HG03457 (cell line): ENCODE results near the gene PMAIP1.
A peak's percentile ranks its signal among the peaks of the same experiment; 100 is the strongest.
"Not testable (repeated sequence)": the region's sequence is repeated elsewhere in the genome, so short reads cannot be mapped to it uniquely, and the experiment has no call there.

ENCODE experiments used
- ATAC-seq: cut with Tn5 transposase; IDR thresholded peaks from one replicate; pipeline ENCODE4 v1.9.1; 2021; ENCODE audit warnings: moderate number of reproducible peaks; ENCODE audit not compliant: unreplicated experiment

Gene PMAIP1

DNA sequence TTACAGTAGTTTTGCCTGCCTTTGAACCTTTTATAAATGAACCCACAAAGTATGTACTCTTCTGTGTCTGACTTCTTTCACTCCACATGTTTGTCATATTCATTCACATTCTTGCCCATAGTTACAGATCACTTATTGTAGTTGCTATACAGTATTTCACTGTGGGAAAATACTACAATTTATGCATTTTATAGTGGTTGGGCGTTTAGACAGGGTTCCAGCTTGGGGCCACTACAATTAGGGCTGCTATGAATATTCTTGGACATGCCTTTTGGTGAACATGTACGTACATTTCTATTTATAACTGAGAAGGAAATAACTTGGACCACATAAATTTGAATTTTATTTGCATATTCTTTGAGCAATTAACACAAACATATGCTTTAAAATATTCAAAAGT lies 15.4 kb upstream of the PMAIP1 start:
- ATAC-seq = no peak

DNA sequence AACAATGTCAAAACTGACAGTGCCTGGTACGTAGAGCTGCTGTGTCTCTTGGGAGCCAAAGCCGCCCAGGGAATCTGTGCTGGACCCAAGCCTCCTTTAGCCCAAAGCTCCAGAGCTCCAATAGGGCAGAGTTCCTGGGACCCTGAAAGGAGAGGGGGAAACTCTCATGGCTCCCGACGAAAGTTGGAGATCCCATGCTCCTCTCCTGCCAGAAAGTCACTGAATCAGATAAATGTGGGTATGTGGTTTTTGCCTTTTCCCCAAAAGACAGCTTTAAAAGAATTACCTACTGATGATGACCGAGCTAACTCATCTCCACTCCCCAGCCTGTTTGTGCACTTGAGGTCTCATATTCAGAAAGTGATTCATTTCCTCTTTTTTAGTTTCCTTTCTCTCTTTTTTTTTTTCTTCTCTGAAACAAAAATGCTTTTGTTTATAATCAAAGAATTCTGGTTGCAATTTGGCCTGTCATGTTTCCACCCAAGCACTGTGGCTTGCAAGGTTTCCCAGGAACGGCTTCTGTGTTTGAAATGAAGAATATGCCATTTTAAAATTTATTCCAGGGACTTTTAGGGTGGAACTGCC lies 14.1 kb upstream of the PMAIP1 start:
- peak; percentile 70 for ATAC-seq

DNA sequence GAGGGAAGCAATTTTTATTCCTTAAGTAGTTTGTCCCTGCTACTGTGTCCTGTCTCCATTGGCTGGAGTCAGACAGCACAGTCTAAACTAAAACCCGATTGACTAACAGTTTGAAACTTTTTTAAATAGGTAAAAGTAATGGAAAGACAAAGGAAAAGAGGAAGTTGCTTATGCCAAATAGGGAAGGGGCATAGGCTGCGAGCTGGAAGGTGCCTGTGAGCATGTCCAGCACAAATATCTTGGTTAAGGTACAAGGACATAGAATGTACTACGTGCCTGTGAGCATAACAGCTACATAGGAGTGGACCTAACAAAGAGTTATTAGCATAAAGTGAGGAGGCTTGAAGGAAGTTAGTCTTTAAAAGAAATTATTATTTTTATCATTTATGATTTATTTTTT lies 13.4 kb upstream of the PMAIP1 start:
- not testable (repeated sequence) for ATAC-seq

DNA sequence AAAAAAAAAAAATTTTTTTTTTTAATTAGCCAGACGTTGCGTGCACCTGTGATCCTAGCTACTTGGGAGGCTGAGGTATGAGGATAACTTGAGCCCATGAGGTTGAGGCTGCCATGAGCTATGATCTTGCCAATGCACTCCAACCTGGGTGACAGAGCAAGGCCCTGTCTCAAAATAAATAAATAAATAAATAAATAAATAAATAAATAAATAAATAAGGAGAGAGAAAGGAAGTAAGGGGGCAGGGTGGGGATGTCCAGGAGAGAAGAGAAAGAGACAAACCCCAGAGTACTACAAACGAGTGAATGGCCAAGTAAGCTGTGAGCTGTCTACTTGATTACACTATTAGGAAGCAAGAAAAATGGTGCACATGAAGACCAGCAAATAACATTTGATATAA lies 7.7 kb upstream of the PMAIP1 start:
- no peak for ATAC-seq

DNA sequence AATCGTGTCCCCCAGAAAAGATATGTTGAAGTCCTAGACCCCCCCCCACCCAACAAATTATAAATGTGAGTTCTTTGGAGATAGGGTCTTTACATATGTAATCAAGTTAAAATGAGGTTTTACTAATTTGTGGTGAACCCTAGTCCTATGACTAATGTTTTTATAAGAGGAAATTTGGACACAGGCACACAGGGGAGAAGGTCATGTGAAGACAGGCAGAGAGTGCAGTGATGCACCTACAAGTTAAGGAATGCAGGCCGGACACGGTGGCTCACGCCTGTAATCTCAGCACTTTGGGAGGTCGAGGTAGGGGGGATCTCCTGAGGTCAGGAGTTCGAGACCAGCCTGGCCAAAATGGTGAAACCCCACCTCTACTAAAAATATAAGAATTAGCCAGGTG lies 5.8 kb upstream of the PMAIP1 start:
- no peak for ATAC-seq

DNA sequence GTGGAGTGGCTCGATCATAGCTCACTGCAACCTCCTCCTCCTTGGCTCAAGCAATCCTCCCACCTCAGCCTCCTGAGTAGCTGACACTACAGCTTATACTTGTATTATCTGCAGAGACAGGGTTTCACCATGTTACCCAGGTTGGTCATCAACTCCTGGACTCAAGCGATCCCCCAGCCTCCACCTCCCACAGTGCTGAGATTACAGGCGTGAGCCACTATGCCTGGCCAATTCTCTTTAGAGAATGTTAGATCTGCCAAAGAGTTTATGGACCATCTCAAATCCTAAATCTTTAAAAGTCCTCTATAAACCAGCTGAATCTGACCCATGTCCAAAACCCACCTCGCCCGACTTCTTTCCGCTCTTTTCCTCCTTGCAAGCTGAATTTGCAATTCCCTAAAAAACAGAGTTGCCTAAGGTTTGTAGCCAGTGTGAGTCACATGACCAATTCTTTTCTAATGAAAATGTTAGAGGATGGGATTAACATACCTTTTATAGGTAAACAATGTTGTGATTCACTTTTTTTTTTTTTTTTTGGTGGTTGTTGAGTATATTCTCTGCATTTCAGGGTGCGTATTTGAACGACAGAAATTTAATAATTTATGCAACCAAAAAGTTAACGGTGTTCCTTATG lies 2.4 kb upstream of the PMAIP1 start:
- ATAC-seq = no peak

DNA sequence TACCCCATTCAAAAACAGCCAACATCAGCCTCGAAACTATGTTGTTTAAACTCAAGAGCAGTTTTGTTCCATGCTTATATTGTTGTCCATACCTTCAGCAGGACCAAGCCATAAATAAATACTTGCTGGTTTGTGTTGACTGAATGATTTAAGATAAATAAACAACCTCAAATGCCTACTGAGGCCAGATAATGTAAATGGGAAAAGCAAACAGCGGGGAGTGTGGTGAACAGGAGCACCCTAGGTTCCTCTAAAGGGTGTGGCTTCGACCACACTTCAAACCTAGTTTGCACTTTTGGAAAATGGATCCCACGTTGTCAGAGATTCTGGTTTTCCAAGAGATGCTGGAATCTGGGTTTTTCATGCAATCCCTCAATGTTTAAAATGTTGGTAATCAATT lies 1.7 kb upstream of the PMAIP1 start:
- ATAC-seq = no peak

DNA sequence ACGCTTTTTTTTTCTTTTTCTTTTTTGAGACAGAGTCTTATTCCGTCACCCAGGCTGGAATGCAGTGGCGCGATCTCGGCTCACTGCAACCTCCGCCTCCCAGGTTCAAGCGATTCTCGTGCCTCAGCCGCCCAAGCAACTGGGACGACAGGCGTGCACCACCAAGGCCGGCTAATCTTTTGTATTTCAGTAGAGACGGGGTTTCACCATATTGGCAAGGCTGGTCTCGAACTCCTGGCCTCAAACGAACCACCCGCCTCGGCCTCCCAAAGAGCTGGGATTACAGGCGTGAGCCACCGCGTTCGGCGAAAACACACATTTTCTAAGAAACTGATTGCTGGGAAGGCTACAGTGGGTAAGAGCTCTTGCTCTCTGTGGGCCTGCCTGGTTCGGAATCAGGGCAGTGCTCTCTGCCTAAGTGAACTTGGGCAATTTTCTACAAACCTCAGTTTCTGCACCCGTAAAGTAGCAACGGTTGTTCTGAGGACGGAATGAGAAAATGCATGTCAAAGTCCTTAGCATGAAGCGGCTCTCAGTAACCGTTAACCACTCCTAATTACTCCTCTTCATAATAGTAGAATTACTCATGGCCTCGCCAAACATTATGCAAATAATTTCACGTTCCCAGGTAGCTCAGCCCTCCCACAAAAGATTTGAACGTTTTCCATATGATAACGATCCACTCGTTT lies 1.0 kb upstream of the PMAIP1 start:
- no peak for ATAC-seq

DNA sequence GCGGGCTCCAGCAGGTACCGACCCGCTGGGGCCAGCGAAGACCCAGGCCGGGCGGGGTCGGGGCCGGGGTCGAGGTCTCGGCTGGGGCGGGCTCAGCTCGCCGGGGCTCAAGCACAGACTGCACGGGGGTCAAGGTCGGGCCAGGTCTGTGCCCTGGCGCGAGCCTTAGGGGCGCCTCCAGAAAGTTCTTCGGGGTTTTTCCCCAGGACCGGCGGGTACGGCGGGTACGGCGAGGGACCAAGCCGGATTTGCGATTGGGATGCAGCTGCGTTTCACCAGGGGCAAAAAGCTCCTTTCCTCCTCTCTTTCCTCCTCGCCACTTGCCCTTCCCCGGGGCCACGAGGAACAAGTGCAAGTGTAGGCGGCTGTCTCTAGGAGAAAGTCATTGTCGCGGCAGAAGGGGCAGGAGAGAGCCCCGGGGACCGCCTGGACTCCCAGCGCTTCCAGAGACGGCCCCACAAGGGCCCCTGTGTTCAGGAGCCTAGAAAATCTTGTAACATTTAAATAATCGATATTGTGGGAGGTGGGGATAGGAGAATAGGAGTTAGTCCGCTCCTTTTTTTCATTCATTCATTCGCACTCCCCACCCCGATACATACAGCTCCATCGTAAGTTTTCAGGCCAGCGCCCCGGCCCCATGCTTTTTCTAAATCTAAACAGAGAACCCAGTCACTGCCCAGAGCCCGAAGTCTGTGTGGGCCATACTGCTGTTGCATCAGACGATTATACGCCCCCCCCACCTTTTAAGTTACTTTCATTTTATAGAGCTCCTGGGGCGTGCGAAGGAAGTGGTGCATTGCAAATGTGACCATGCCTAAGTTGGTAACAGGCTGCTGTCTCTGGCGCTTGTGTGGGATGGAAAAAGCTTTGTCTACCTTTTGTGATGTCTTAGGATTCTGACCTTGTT lies 679 bp downstream of the PMAIP1 start:
- ATAC-seq = peak; percentile 22

DNA sequence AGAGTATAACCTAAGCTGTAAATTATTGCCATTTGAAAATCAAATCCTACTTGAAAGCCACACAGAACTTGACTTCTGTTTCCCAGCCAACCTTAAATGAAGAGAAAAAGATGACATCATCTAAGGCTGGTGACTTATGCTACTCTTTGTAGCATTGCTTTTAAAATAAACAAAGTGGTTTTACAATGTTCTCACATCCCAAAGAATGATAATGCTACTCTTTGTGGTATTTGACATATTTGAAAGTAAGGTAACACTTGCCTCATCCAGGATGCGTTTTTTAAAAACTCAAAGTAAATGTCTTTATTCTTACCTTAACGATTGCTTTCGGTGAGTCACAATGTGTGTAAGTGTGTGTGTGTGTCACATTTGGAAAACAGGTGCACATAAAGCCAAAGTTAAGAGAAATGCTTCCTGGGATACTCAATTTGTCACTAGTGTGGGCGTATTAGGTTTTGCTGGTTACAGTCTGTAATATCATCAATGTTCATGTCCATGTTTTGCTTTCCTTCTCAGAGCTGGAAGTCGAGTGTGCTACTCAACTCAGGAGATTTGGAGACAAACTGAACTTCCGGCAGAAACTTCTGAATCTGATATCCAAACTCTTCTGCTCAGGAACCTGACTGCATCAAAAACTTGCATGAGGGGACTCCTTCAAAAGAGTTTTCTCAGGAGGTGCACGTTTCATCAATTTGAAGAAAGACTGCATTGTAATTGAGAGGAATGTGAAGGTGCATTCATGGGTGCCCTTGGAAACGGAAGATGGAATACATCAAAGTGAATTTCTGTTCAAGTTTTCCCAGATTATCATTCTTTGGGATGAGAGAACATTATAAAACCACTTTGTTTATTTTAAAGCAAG lies 2.6 kb downstream of the PMAIP1 start:
- ATAC-seq = no peak

DNA sequence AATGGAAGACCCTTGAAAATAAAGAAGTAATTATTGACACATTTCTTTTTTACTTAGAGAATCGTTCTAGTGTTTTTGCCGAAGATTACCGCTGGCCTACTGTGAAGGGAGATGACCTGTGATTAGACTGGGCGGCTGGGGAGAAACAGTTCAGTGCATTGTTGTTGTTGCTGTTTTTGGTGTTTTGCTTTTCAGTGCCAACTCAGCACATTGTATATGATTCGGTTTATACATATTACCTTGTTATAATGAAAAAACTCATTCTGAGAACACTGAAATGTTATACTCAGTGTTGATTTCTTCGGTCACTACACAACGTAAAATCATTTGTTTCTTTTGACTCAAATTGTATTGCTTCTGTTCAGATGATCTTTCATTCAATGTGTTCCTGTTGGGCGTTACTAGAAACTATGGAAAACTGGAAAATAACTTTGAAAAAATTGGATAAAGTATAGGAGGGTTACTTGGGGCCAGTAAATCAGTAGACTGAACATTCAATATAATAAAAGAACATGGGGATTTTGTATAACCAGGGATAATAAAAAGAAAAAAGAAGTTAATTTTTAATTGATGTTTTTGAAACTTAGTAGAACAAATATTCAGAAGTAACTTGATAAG lies 3.3 kb downstream of the PMAIP1 start:
- ATAC-seq = no peak

DNA sequence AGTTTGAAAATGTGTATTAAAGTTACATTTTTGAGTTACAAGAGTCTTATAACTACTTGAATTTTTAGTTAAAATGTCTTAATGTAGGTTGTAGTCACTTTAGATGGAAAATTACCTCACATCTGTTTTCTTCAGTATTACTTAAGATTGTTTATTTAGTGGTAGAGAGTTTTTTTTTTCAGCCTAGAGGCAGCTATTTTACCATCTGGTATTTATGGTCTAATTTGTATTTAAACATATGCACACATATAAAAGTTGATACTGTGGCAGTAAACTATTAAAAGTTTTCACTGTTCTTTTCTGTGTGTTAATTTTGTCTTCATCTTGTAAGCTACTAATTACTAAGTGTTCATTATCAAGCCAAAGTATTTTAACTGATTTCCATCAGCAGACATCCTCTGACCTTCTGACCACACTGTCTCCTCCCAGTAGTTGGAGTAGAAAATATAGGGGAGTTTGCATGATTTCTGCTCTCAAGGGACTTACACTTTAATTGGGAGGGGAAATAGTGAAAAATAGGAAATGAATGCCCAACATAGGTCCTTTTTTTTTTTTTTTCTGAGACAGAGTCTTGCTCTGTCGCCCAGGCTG lies 4.3 kb downstream of the PMAIP1 start:
- ATAC-seq = no peak

DNA sequence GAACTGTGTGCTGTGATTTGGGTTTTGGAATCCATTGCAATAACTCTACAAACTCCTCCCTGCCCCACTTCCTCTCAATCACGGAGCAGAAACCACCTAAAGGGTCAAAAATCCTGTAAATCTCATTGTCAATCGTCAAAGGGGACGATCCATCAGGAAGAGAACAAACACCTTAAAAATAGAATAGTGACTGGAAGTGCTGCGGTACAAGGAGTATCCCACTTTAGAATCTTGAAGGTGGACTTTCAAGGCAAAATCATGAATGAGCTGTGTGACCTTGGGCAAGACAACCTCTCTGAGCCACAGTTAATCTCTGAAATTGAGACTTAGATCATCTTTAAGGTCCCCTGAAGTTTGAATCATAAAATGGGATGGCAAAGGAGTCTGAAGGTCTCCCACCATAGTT lies 5.9 kb downstream of the PMAIP1 start:
- ATAC-seq = no peak

DNA sequence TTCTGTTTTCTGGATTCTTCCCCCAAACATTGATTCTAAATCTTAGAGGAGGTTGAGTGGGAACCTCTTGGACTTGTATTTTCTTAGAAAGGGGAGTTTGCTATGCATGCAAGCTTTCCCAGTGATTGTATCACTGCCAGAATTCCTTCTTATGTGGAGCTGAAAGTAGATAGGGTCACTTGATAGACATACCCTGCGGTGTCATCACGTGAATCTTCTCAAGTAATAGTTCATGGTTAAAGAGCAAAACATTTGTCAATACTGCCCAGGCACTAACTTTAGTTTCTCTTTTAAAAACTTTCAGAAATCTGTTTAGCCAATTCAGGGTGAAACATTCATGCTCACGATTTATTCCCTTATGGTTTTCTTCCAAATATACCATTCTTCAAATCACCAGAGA lies 6.4 kb downstream of the PMAIP1 start:
- ATAC-seq = no peak

DNA sequence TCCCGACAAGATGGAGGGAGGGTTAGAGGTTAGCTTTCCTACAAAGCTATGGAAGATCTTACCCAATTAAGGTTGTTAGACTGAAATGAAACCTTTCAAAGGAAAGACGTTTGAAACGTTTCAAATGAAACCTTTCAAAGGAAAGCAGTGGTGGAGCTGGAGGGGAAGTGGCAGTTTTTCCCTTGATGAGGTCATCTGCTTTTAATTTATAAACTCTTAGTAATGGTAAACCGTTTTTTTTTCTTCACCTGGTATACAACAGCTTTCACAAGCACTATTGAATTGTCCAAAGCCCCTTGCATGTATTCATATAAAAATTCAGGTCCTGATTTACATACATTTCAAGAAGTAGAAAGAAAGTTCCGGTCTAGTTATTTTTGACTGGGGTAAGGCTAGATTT lies 7.4 kb downstream of the PMAIP1 start:
- ATAC-seq = no peak

DNA sequence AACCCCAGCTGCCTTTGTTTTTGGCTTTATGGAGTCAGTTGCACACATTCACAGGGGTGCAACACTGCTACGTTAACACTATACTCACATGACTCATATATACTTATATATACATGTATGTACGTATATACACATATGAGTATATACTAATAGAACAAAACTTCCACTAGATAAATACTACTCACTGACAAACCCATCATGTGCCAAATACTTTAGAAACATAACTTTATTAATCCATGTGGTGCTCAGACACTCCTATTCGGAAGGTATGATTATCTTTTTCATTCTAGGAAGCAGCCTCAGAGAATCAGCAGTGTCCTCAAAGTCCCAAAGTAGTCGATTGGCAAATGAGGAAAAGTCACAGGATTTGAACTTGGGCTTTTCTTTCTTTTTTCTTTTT lies 7.9 kb downstream of the PMAIP1 start:
- no peak for ATAC-seq

DNA sequence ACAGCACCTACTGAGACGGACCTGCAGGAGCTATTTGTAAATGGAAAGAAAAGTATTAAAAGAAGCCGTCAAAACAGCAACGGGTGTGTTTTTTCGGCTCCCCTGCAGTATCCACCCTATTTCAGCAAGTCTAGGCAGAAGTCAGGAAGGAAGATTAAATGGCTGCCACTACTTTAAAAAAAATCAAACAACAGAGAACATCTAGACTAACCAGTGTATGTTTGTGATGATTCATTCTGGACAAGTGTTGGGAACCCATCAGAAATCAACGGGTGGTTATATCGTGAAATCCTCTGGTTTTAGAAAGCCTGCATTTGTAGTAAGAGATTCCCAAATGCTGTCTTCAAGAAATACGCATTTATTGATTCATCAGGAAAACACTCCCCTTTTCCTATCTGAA lies 9.0 kb downstream of the PMAIP1 start:
- no peak for ATAC-seq

DNA sequence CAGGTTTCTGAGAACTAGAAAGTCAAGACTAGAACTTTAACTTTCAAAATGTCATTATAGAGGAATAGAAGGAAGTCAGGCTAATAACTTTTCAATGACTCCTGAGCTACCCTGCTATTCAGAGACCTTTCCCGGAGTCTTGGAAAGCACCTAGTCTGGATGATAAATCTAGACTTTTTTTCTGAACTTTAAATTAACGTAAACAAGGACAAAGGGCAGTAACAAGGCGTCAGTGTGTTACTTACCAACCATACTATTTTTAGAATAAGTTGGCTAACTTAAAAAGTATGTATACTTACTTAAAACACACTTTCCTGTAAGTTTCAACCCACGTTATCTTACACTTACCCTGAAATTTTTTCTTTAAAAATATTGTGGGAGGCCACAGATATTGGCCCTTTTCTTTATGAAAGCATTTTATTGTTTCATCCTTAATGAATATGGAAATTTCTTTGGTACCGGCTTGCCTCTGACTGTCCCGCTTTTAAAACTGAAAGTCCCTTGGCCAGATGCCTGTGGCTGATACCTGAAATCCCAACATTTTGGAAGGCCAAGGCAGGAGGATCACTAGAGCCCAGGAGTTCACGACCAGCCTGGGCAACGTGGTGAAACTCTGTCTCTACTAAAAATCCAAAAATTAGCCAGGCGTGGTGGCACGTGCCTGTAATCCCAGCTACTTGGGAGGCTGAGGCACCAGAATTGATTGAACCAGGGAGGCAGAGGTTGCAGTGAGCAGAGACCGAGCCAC lies 9.7 kb downstream of the PMAIP1 start:
- ATAC-seq = no peak

DNA sequence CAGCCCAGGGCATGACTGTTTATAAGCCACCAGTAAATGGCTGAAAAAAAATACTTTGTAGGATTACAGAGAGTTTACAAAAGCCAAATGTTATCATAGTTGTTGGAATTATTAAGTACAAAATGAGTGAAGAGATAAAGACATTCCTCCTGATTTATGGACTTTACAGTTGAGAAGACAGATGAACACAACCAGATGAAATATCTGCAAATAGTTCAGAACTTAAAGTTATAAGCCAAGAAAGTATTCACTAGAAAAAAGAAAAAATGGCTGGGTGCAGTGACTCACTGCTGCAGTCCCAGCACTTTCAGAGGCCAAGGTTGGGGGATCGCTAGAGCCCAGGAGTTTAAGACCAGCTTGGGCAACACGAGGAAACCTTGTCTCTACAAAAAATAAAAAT lies 11.2 kb downstream of the PMAIP1 start:
- ATAC-seq = no peak
